SK-N-SH treated with all-trans-retinoic acid at 6 μM for 48 hours (cell line): ENCODE measurements around the gene MKRN2.

Source experiments
- ARNTL ChIP-seq: fragments of 450-650 bp; formaldehyde crosslinking; IDR thresholded peaks from 2 replicates; pipeline ENCODE4 v1.5.0; 2020; ENCODE audit warnings: low read depth, mild to moderate bottlenecking, moderate library complexity, borderline replicate concordance
- CREB5 ChIP-seq: fragments of 250-450 bp; sonication (Bioruptor Pico); IDR thresholded peaks from 2 replicates; pipeline ENCODE4 v1.5.1; 2020; ENCODE audit warnings: low read depth, mild to moderate bottlenecking, moderate library complexity
- CSDC2 ChIP-seq: fragments of 250-450 bp; sonication (Bioruptor Pico); IDR thresholded peaks from 2 replicates; pipeline ENCODE4 v1.5.0; 2020; ENCODE audit warnings: mild to moderate bottlenecking, moderate library complexity
- ESRRG ChIP-seq: fragments of 250-450 bp; sonication (Bioruptor Pico); IDR thresholded peaks from 2 replicates; pipeline ENCODE4 v1.6.1; 2021; ENCODE audit warnings: mild to moderate bottlenecking
- ISL1 ChIP-seq: fragments of 250-450 bp; sonication (Bioruptor Pico); IDR thresholded peaks from 2 replicates; pipeline ENCODE4 v2.1.2; 2022; ENCODE audit warnings: mild to moderate bottlenecking, moderate library complexity
- OSR1 ChIP-seq: fragments of 250-450 bp; sonication (Bioruptor Pico); IDR thresholded peaks from 2 replicates; pipeline ENCODE4 v1.8.0; 2022; ENCODE audit warnings: moderate library complexity, mild to moderate bottlenecking, inconsistent platforms
- RARB ChIP-seq: fragments of 250-450 bp; sonication (Bioruptor Pico); IDR thresholded peaks from 2 replicates; pipeline ENCODE4 v1.8.0; 2021; ENCODE audit warnings: mild to moderate bottlenecking, moderate library complexity
- SNAI2 ChIP-seq: fragments of 250-450 bp; sonication (Bioruptor Pico); IDR thresholded peaks from 2 replicates; pipeline ENCODE4 v1.5.0; 2020; ENCODE audit warnings: mild to moderate bottlenecking, moderate library complexity
- ZC3H10 ChIP-seq: fragments of 250-450 bp; sonication (Bioruptor Pico); IDR thresholded peaks from 2 replicates; pipeline ENCODE4 v1.5.1; 2021; ENCODE audit warnings: mild to moderate bottlenecking, moderate library complexity
- ZFP30 ChIP-seq: fragments of 450-650 bp; formaldehyde crosslinking; IDR thresholded peaks from 2 replicates; pipeline ENCODE4 v1.5.0; 2022; ENCODE audit warnings: mild to moderate bottlenecking, moderate library complexity
- ZNF70 ChIP-seq: fragments of 450-650 bp; formaldehyde crosslinking; IDR thresholded peaks from 2 replicates; pipeline ENCODE4 v1.5.0; 2020; ENCODE audit warnings: mild to moderate bottlenecking, moderate library complexity
- TF ChIP-seq, protein P1 (sequence below): fragments of 250-450 bp; sonication (Bioruptor Pico); IDR thresholded peaks from 2 replicates; pipeline ENCODE4 v1.8.0; 2021; ENCODE audit warnings: low read depth, mild to moderate bottlenecking, moderate library complexity, borderline replicate concordance

GRCh38 chr3:12571986-12572385 lies 15.1 kb downstream of the MKRN2 start:
- no peak for TF ChIP-seq ZFP30 (CRISPR knock-in tag)
- TF ChIP-seq, protein P1, sequence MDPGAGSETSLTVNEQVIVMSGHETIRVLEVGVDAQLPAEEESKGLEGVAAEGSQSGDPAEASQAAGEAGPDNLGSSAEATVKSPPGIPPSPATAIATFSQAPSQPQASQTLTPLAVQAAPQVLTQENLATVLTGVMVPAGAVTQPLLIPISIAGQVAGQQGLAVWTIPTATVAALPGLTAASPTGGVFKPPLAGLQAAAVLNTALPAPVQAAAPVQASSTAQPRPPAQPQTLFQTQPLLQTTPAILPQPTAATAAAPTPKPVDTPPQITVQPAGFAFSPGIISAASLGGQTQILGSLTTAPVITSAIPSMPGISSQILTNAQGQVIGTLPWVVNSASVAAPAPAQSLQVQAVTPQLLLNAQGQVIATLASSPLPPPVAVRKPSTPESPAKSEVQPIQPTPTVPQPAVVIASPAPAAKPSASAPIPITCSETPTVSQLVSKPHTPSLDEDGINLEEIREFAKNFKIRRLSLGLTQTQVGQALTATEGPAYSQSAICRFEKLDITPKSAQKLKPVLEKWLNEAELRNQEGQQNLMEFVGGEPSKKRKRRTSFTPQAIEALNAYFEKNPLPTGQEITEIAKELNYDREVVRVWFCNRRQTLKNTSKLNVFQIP: no peak
- no peak for TF ChIP-seq ESRRG (CRISPR knock-in tag)
- TF ChIP-seq CREB5 (CRISPR knock-in tag): no peak
- TF ChIP-seq ZNF70: no peak
- no peak for TF ChIP-seq RARB (CRISPR knock-in tag)
- TF ChIP-seq ARNTL: no peak
- no peak for TF ChIP-seq CSDC2 (CRISPR knock-in tag)
- TF ChIP-seq ISL1 (CRISPR knock-in tag): no peak
- no peak for TF ChIP-seq ZC3H10
- TF ChIP-seq OSR1: no peak
- no peak for TF ChIP-seq SNAI2
